IMR-90 (cell line): ENCODE data around the gene NUTM1. TPM values are rescaled to one million over a fixed set of nuclear protein-coding genes. Genes with fewer than 3 reads are reported as not detected.

Experiments
- ATAC-seq: fragments of 200-7000 bp; cut with Tn5 transposase; 2 replicates; pipeline ENCODE4 v1.9.1; 2020; ENCODE audit warnings: low read depth, mild to moderate bottlenecking, moderate library complexity
- BruUV-seq: library from RNA; stranded (reverse); fragments of 400-500 nt; replicated peaks from 2 replicates; lab custom pipeline; 2021; lab: Mats Ljungman, UMichigan
- CTCF ChIA-PET: fragments of 300-600 bp; formaldehyde crosslinking; extraction: SDS; loops from one replicate; lab custom pipeline; 2021; ENCODE audit warnings: antibody characterized with exemption; lab: Yijun Ruan, JAX
- POLR2A ChIA-PET: fragments of 300-600 bp; sonication (Branson Sonifier 250); formaldehyde crosslinking; loops from one replicate; lab custom pipeline; 2022; ENCODE audit warnings: antibody characterized with exemption; ENCODE audit not compliant: unreplicated experiment; lab: Charles Lee
- DNase-seq: peaks from one replicate; pipeline ENCODE4 v3.0.0; 2013
- H2AFZ ChIP-seq: replicated peaks from 2 replicates; pipeline ENCODE3; 2013; ENCODE audit warnings: low read length, mild to moderate bottlenecking; ENCODE audit not compliant: poor library complexity
- H2AK5ac ChIP-seq: 2 replicates; pipeline ENCODE4 v1.6.1; 2013; ENCODE audit warnings: low read depth, low read length, inconsistent platforms
- H2AK9ac ChIP-seq: replicated peaks from 2 replicates; pipeline ENCODE3; 2013; ENCODE audit warnings: mild to moderate bottlenecking, low read depth, low read length, moderate library complexity; ENCODE audit not compliant: poor library complexity
- H2BK120ac ChIP-seq: 2 replicates; pipeline ENCODE4 v1.6.1; 2013; ENCODE audit warnings: low read depth, low read length, inconsistent platforms
- H2BK15ac ChIP-seq: 3 replicates; pipeline ENCODE4 v1.6.1; 2013; ENCODE audit warnings: low read depth, low read length, inconsistent platforms
- H2BK20ac ChIP-seq: 2 replicates; pipeline ENCODE4 v1.6.1; 2013; ENCODE audit warnings: low read depth, mild to moderate bottlenecking, inconsistent platforms, low read length, moderate library complexity
- H2BK5ac ChIP-seq: 2 replicates; pipeline ENCODE4 v1.6.1; 2013; ENCODE audit warnings: mild to moderate bottlenecking, low read depth, low read length, inconsistent platforms; ENCODE audit not compliant: poor library complexity, severe bottlenecking
- H3K14ac ChIP-seq: replicated peaks from 2 replicates; pipeline ENCODE4 v1.6.1; 2013; ENCODE audit warnings: low read depth, low read length, inconsistent platforms
- H3K18ac ChIP-seq: 2 replicates; pipeline ENCODE4 v1.6.1; 2013; ENCODE audit warnings: low read depth, low read length, control low read depth
- H3K23ac ChIP-seq: 2 replicates; pipeline ENCODE4 v1.6.1; 2013; ENCODE audit warnings: low read depth, low read length, inconsistent platforms
- H3K27ac ChIP-seq: 2 replicates; pipeline ENCODE4 v1.5.1; 2013; ENCODE audit warnings: mild to moderate bottlenecking, control low read depth, low read length; ENCODE audit not compliant: insufficient read depth
- H3K27me3 ChIP-seq: 2 replicates; pipeline ENCODE4 v1.6.1; 2013; ENCODE audit warnings: low read length; ENCODE audit not compliant: control insufficient read depth, insufficient read depth
- H3K36me3 ChIP-seq: 2 replicates; pipeline ENCODE4 v1.6.1; 2013; ENCODE audit warnings: low read length, mixed read lengths; ENCODE audit not compliant: control insufficient read depth, insufficient read depth
- H3K4ac ChIP-seq: 2 replicates; pipeline ENCODE4 v1.6.1; 2013; ENCODE audit warnings: low read depth, low read length, inconsistent platforms
- H3K4me1 ChIP-seq: 2 replicates; pipeline ENCODE4 v1.6.1; 2013; ENCODE audit warnings: low read length, mixed read lengths; ENCODE audit not compliant: control insufficient read depth, insufficient read depth
- H3K4me2 ChIP-seq: 2 replicates; pipeline ENCODE4 v1.6.1; 2013; ENCODE audit warnings: low read depth, mild to moderate bottlenecking, control low read depth, low read length, moderate library complexity
- H3K4me3 ChIP-seq: 2 replicates; pipeline ENCODE4 v1.5.1; 2013; ENCODE audit warnings: low read depth, mild to moderate bottlenecking, control low read depth, low read length, moderate library complexity; ENCODE audit not compliant: insufficient read depth
- H3K56ac ChIP-seq: 2 replicates; pipeline ENCODE4 v1.6.1; 2013; ENCODE audit warnings: low read length, inconsistent platforms; ENCODE audit not compliant: insufficient read depth; ENCODE audit errors: extremely low read depth
- H3K79me1 ChIP-seq, 2 experiments: 2 replicates each; pipeline ENCODE4 v1.6.1; 2013; ENCODE audit warnings: low read length in 2 of 2, inconsistent platforms in 1 of 2, low read depth in 1 of 2
- H3K9ac ChIP-seq: 2 replicates; pipeline ENCODE4 v1.6.1; 2013; ENCODE audit warnings: low read depth, low read length, control low read depth
- H3K9me1 ChIP-seq: 2 replicates; pipeline ENCODE4 v1.6.1; 2013; ENCODE audit warnings: low read length, inconsistent platforms; ENCODE audit not compliant: insufficient read depth
- H3K9me3 ChIP-seq: 2 replicates; pipeline ENCODE4 v1.6.1; 2013; ENCODE audit warnings: low read length; ENCODE audit not compliant: control insufficient read depth, insufficient read depth
- H4K20me1 ChIP-seq: 2 replicates; pipeline ENCODE4 v1.6.1; 2013; ENCODE audit warnings: low read length, inconsistent platforms; ENCODE audit not compliant: insufficient read depth
- H4K5ac ChIP-seq: 2 replicates; pipeline ENCODE4 v1.6.1; 2013; ENCODE audit warnings: mild to moderate bottlenecking, low read depth, low read length, control low read depth
- H4K8ac ChIP-seq, 2 experiments: 2 replicates each; pipeline ENCODE4 v1.6.1; 2013; ENCODE audit warnings: low read depth in 2 of 2, low read length in 2 of 2, control low read depth in 1 of 2, inconsistent platforms in 1 of 2
- H4K91ac ChIP-seq: 2 replicates; pipeline ENCODE4 v1.6.1; 2013; ENCODE audit warnings: low read depth, low read length, inconsistent platforms; ENCODE audit not compliant: insufficient read depth
- CEBPB ChIP-seq: IDR thresholded peaks from 2 replicates; pipeline ENCODE4 v1.6.1; 2012; ENCODE audit warnings: low read depth, low read length, improper control_type of control experiment
- CTCF ChIP-seq: conservative IDR thresholded peaks from 2 replicates; pipeline ENCODE4 v1.5.1; 2012; ENCODE audit warnings: mild to moderate bottlenecking, low read depth, low read length, improper control_type of control experiment
- ELK1 ChIP-seq: fragments of 150-350 bp; IDR thresholded peaks from 2 replicates; pipeline ENCODE4 v1.6.1; 2016; ENCODE audit warnings: low read depth, mild to moderate bottlenecking, low read length, moderate library complexity, borderline replicate concordance
- FOS ChIP-seq: fragments of 150-350 bp; IDR thresholded peaks from 2 replicates; pipeline ENCODE4 v1.6.1; 2016; ENCODE audit warnings: low read depth, low read length
- MAZ ChIP-seq: IDR thresholded peaks from 2 replicates; pipeline ENCODE4 v1.6.1; 2012; ENCODE audit warnings: low read depth, mild to moderate bottlenecking, low read length, improper control_type of control experiment, moderate library complexity, borderline replicate concordance
- MXI1 ChIP-seq: IDR thresholded peaks from 2 replicates; pipeline ENCODE4 v1.6.1; 2012; ENCODE audit warnings: low read depth, mild to moderate bottlenecking, low read length, moderate library complexity, borderline replicate concordance
- POLR2A ChIP-seq: IDR thresholded peaks from 2 replicates; pipeline ENCODE4 v1.6.1; 2012; ENCODE audit warnings: mild to moderate bottlenecking, low read depth, low read length
- RAD21 ChIP-seq: IDR thresholded peaks from 2 replicates; pipeline ENCODE4 v1.6.1; 2012; ENCODE audit warnings: low read length, improper control_type of control experiment
- RFX5 ChIP-seq: IDR thresholded peaks from 2 replicates; pipeline ENCODE4 v1.8.0; 2012; ENCODE audit warnings: low read depth, mild to moderate bottlenecking, low read length, moderate library complexity
- SMC3 ChIP-seq: fragments of 150-350 bp; IDR thresholded peaks from 2 replicates; pipeline ENCODE4 v1.6.1; 2016; ENCODE audit warnings: low read depth, mild to moderate bottlenecking, antibody characterized with exemption, low read length, moderate library complexity
- USF2 ChIP-seq: fragments of 150-350 bp; IDR thresholded peaks from 2 replicates; pipeline ENCODE4 v1.6.1; 2017; ENCODE audit warnings: mild to moderate bottlenecking, antibody characterized with exemption, low read length, low read depth
- whole genome bisulfite sequencing, 2 experiments: methylation state at CpG; one replicate each; pipeline versions ENCODE4 v1.1.5 to v1.1.7; 2013; ENCODE audit warnings: missing lambda C conversion rate in 2 of 2; ENCODE audit not compliant: insufficient read length in 1 of 2; ENCODE audit errors: extremely low coverage in 2 of 2; 5-methylcytosine and 5-hydroxymethylcytosine counted together
- dilution Hi-C: fragments of 300-500 bp; cut with HindIII; formaldehyde crosslinking; loops from one replicate; pipeline ENCODE4 v1.14.3; 2018; ENCODE audit warnings: low sequenced_read_pairs; ENCODE audit not compliant: unreplicated experiment
- in situ Hi-C: fragments of 300-500 bp; cut with MboI; formaldehyde crosslinking; loops from 3 replicates; pipeline ENCODE4 v1.14.3; 2019; ENCODE audit warnings: low sequenced_read_pairs, inconsistent platforms, mixed read lengths
- intact Hi-C: fragments of 100-400 bp; cut with micrococcal nuclease; formaldehyde crosslinking; loops from 2 replicates; pipeline ENCODE4 v1.10.0; 2022
- polyA plus RNA-seq, 3 experiments: library from polyadenylated mRNA; depleted of rRNA; stranded (reverse); fragments of >200 nt; gene quantifications; 2 replicates each; pipeline ENCODE4 v1.2.3, GENCODE V29; 2012; ENCODE audit warnings: low replicate concordance in 1 of 3
- total RNA-seq: library from RNA; depleted of rRNA; stranded (reverse); fragments of >200 nt; gene quantifications from 2 replicates; pipeline ENCODE4 v1.2.3, GENCODE V29; 2012

Gene NUTM1
- total and polyA plus RNA-seq, 2 of the 4 experiments (the other 2 are of a cell fraction): not detected

- BruUV-seq: no TSS peak
Measured at GRCh38 chr15:34348735-34349300, 5.7 kb downstream of the NUTM1 start.

More at GRCh38 chr15:34348735-34349300, 5.7 kb downstream of the NUTM1 start:
- Histone ChIP-seq H3K4me1 (no peaks in the 10 kb centered on the region), H2BK120ac (no peak overlapping the region), H3K9me1 (no peaks in the 10 kb centered on the region), H2AFZ (no peak overlapping the region), H3K27me3 (no peaks in the 10 kb centered on the region), H3K14ac (no peak overlapping the region), H4K8ac (no peak overlapping the region), H3K56ac (no peak overlapping the region), H3K4me3 (no peak overlapping the region), H2AK5ac (no peak overlapping the region), H3K23ac (no peak overlapping the region), H3K36me3 (no peaks in the 10 kb centered on the region), H3K4me2 (no peak overlapping the region), H3K9me3 (no peaks in the 10 kb centered on the region), H4K5ac (no peak overlapping the region), H4K91ac (no peak overlapping the region), H2BK5ac (no peak overlapping the region), H2BK20ac (no peak overlapping the region), H3K9ac (no peak overlapping the region), H4K20me1 (no peaks in the 10 kb centered on the region; the same call in 1 of the 2 replicates), H3K27ac (no peak overlapping the region), H3K18ac (no peak overlapping the region), H3K4ac (no peak overlapping the region), H2BK15ac (no peak overlapping the region), H2AK9ac (no peak overlapping the region), H3K79me1 (no peaks in the 10 kb centered on the region)
- dilution Hi-C loops: no loop called here
- CTCF ChIA-PET: no interaction called here
- POLR2A ChIA-PET: no interaction called here
- in situ Hi-C loops: loop anchor here (5.0 kb wide), 1 partner anchor 233 kb away; the partner anchor contains the start of gene GOLGA8B
- DNase-seq: no peak
- ATAC-seq: no peak
- no CpG with 5 or more reads among the region's 1 CpG for WGBS, 2 experiments
- no peak for TF ChIP-seq RFX5
- no peak for TF ChIP-seq MXI1
- no peak for TF ChIP-seq SMC3
- TF ChIP-seq MAZ: no peak
- no peak for TF ChIP-seq FOS
- no peak for TF ChIP-seq POLR2A
- TF ChIP-seq USF2: no peak
- TF ChIP-seq CEBPB: no peak
- no peak for TF ChIP-seq CTCF
- no peak for TF ChIP-seq RAD21
- TF ChIP-seq ELK1: no peak
- intact Hi-C loops: no loop called here
